Measurements from ENCODE around the gene UBC.
A peak's percentile ranks its signal among the peaks of the same experiment; 100 is the strongest.
"Not testable (repeated sequence)": the region's sequence is repeated elsewhere in the genome, so short reads cannot be mapped to it uniquely, and the experiment has no call there.

UBC gene

DNA sequence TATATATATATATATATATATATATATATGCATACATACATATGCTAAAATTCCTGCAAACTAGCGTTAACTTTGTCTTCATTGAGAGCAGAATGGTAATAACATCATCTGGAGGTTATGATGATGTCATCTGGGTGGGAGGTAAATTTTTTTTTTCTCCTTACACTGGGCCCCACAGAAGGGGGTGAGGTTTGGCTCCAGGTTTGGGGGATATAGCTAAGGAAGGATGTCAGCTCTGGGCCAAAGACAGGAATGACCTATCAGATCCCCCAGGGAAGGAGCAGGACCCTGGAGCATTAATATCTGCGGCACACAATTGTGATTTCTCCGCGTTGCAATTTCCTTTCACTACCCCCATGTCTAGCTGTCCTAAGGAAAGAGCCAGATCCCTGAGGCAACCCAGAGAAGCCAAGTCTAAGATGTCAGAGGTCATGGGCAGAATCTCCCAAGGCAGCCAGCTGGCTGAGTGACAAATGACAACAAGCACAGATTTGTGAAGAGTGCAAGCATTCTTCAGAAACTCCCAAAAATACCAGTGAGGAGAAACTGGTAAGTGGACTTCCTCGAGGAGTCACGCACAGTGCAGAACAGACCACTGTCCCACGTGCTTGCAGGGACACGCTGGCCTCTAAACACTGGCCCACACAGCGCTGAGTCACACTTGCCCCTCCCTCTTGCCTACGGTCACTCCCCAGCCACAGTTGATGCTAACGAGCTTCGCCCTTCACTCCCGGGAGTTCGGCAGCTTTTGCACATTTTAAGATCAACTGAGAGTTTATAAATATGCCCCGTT is 9.9 kb downstream of the UBC start:
- TF ChIP-seq, protein P1, sequence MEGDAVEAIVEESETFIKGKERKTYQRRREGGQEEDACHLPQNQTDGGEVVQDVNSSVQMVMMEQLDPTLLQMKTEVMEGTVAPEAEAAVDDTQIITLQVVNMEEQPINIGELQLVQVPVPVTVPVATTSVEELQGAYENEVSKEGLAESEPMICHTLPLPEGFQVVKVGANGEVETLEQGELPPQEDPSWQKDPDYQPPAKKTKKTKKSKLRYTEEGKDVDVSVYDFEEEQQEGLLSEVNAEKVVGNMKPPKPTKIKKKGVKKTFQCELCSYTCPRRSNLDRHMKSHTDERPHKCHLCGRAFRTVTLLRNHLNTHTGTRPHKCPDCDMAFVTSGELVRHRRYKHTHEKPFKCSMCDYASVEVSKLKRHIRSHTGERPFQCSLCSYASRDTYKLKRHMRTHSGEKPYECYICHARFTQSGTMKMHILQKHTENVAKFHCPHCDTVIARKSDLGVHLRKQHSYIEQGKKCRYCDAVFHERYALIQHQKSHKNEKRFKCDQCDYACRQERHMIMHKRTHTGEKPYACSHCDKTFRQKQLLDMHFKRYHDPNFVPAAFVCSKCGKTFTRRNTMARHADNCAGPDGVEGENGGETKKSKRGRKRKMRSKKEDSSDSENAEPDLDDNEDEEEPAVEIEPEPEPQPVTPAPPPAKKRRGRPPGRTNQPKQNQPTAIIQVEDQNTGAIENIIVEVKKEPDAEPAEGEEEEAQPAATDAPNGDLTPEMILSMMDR (IDR thresholded peaks at IDR 0.05; ENCODE audit: control insufficient read depth, extremely low read depth, insufficient read depth), result no peak
- no peak overlapping the region for H3K4me3 ChIP-seq (ENCODE audit: low read depth, low read length)
- no peak for DNase-seq (ENCODE audit: low read depth)

DNA sequence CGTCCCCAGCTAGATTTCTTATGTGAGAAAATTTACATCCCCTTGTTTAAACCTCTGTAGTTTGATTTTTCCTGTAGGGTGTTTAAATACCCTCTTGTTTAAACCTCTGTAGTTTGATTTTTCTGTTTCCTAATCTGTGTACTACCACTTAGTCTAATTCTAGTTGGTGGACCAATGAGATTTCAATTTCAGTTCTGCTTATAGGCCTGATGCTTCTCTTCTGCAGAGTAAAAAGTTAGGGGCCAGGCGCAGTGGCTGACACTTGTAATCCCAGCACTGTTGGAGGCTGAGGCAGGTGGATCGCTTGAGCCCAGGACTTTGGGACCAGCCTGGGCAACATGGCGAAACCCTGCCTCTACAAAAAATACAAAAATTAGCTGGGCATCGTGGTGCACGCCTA is 11.5 kb downstream of the UBC start:
- no peak for DNase-seq (ENCODE audit: low read depth)
- TF ChIP-seq, protein P1 (IDR thresholded peaks at IDR 0.05; ENCODE audit: control insufficient read depth, extremely low read depth, insufficient read depth), result no peak
- H3K4me3 ChIP-seq (ENCODE audit: low read depth, low read length), result no peak overlapping the region

DNA sequence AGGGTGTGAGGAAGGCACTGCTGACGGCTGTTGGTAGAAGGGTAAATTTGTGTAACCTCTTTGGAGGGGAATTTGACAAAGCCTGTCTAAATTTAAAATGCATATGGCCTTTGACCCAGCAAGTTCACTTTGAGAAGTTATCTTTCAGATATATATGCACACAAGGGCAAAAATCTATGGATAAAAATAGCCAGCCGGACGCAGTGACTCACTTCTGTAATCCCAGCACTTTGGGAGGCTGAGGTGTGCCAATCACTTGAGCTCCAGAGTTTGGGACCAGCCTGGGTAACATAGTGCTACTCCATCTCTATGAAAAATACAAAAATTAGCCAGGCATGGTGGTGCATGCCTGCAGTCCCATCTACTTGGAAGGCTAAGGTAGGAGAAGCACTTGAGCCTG is 13.4 kb downstream of the UBC start:
- TF ChIP-seq, protein P1 (IDR thresholded peaks at IDR 0.05; ENCODE audit: control insufficient read depth, extremely low read depth, insufficient read depth), result no peak

DNA sequence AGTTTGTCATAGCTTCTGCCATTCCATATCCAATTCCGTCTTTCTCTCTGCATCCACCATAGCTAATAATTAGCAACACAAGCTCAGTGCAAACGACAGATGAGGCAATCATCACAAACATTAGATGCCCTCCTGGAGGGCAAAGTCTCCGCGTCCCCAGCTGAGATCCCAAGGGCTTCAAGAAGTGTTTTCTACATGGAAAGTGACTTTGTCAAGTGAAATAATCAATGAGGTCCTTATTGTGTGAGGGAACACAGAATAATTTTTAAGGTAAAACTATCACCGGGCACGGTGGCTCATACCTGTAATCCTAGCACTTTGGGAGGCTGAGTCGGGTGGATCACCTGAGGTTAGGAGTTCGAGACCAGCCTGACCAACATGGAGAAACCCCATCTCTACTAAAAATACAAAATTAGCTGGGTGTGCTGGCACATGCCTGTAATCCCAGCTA is 14.1 kb downstream of the UBC start:
- DNase-seq (ENCODE audit: low read depth), result not testable (repeated sequence)

More for the DNA sequence above, 13.4 kb downstream of the UBC start:
- no peak for DNase-seq (ENCODE audit: low read depth)
- no peak overlapping the region for H3K4me3 ChIP-seq (ENCODE audit: low read depth, low read length)

DNA sequence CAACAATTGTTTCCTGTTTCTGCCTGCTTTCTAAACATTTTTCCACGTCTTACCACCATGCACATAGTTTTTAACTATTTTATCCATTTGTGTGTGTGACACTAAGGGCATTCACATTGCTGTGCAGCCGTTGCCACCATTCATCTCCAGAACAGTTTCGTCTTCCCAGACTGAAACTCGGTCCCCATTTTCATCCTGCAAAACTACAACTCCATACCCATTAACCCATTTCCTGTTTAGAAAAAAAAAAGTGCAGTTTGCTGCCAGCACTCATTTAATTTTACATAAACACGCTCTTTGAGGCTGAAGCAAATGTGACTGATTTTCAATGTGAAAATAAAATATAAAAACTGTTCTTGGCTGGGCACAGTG is 15.5 kb downstream of the UBC start:
- DNase-seq (ENCODE audit: low read depth), result no peak
- H3K4me3 ChIP-seq (ENCODE audit: low read depth, low read length), result no peak overlapping the region
- TF ChIP-seq, protein P1 (IDR thresholded peaks at IDR 0.05; ENCODE audit: control insufficient read depth, extremely low read depth, insufficient read depth), result no peak

More for the DNA sequence above, 14.1 kb downstream of the UBC start:
- not testable (repeated sequence) for H3K4me3 ChIP-seq (ENCODE audit: low read depth, low read length)

DNA sequence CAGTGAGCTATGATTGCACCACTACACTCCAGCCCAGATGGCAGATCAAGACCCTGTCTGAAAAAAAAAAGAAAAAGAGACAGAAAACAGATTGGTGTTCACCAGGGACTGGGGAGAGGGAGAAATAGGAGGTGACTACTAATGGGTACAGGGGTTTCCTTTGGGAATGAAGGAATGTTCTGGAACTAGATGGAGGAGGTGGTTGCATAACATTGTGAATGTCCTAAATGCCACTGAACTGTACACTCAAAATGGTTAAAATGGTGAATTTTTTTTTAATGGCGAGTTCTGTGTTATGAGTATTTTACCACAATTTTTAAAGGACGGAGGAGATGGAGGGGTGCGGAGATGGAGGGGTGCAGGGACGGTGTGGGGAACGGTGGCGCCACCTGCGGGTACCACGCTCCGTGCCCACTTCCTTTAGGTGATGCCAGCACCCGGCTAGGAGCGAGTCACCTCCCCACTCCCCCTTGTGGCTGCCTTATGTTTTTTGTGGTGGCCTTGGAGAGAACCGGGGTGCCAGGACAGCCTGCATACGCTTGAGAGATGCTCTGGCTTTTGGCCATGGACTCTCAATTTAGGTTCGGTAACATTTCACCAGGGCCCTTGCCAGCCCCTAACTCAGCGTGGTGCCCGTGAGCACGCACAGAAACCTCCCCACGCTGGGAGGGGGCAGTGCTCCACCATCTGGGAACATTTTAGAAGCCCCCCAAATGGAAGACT is 16.1 kb downstream of the UBC start:
- DNase-seq (ENCODE audit: low read depth), result no peak
- H3K4me3 ChIP-seq (ENCODE audit: low read depth, low read length), result no peak overlapping the region
- TF ChIP-seq, protein P1 (IDR thresholded peaks at IDR 0.05; ENCODE audit: control insufficient read depth, extremely low read depth, insufficient read depth), result peak; percentile 33

DNA sequence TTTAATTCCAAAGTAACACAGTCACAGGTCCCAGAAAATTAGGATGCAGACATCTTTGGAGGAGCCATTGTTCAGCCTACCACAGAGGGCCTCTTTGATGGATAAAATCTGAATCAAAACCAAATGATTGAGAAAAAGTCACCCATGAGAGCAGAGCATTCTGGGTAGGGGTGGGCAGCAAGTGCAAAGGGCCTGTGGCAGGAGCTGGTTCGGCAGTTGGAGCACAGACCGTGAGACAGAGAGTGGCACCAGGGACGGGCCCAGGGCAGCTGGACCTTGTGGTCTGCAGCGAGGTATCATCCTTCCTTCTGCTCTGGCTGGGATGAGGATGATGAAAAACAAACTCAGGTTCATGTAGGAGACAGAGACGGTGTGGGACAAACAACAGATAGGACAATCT is 18.0 kb downstream of the UBC start:
- TF ChIP-seq, protein P1 (IDR thresholded peaks at IDR 0.05; ENCODE audit: control insufficient read depth, extremely low read depth, insufficient read depth), result no peak

More for the DNA sequence above, 18.0 kb downstream of the UBC start:
- no peak for DNase-seq (ENCODE audit: low read depth)
- no peak overlapping the region for H3K4me3 ChIP-seq (ENCODE audit: low read depth, low read length)

Data from LNCaP clone FGC (cell line).